Activated T-helper 1 cell treated with anti-CD3 and anti-CD28 coated beads, Interleukin-2, amount 50 U/mL, for 16 hours (primary cell): ENCODE data around the gene SLC10A2.
"Not testable (repeated sequence)": the region's sequence is repeated elsewhere in the genome, so short reads cannot be mapped to it uniquely, and the experiment has no call there.

Experiments used
- DNase-seq, 2 donors: peaks; one replicate each; pipeline ENCODE4 v3.0.0-alpha.2; 2020; ENCODE audit warnings: low read depth in 1 of 2, low spot score in 1 of 2

The SLC10A2 gene

GRCh38 chr13:103066079-103066780 is at the start of gene SLC10A2:
Gene SLC10A2 (minus strand): TSS chr13:103066417. CDS start chr13:103066249, 168 bp downstream.
- DNase-seq, result no peak

- no peak for DNase-seq
These were observed 41.4 kb upstream of the SLC10A2 start for GRCh38 chr13:103107580-103107979.

- no peak for DNase-seq
These were observed 38.1 kb upstream of the SLC10A2 start for GRCh38 chr13:103104340-103104739.

GRCh38 chr13:103103456-103103855 is 37.2 kb upstream of the SLC10A2 start:
- DNase-seq, result not testable (repeated sequence)

- DNase-seq, result no peak
These were observed 36.3 kb upstream of the SLC10A2 start for GRCh38 chr13:103102482-103102881.

GRCh38 chr13:103101901-103102300 is 35.7 kb upstream of the SLC10A2 start:
- no peak for DNase-seq

- no peak for DNase-seq
These were observed 35.3 kb upstream of the SLC10A2 start for GRCh38 chr13:103101500-103101899.

- no peak for DNase-seq
These were observed 34.6 kb upstream of the SLC10A2 start for GRCh38 chr13:103100830-103101229.

GRCh38 chr13:103099722-103100293 is 33.6 kb upstream of the SLC10A2 start:
- no peak for DNase-seq

- DNase-seq, result no peak
These were observed 32.3 kb upstream of the SLC10A2 start for GRCh38 chr13:103098535-103098934.

- no peak for DNase-seq
These were observed 31.2 kb upstream of the SLC10A2 start for GRCh38 chr13:103097366-103097928.

- not testable (repeated sequence) for DNase-seq
These were observed 27.4 kb upstream of the SLC10A2 start for GRCh38 chr13:103093649-103094048.

- DNase-seq, result no peak
These were observed 21.1 kb upstream of the SLC10A2 start for GRCh38 chr13:103087275-103087674.

- DNase-seq, result no peak
These were observed 15.2 kb upstream of the SLC10A2 start for GRCh38 chr13:103081435-103081834.

- no peak for DNase-seq
These were observed 11.9 kb upstream of the SLC10A2 start for GRCh38 chr13:103078158-103078557.

- DNase-seq, result no peak
These were observed 2.6 kb upstream of the SLC10A2 start for GRCh38 chr13:103068836-103069235.

GRCh38 chr13:103067751-103068555 is 1.7 kb upstream of the SLC10A2 start:
- no peak for DNase-seq

GRCh38 chr13:103066781-103067345 is 646 bp upstream of the SLC10A2 start:
- no peak for DNase-seq

- DNase-seq, result no peak
These were observed 2.8 kb downstream of the SLC10A2 start for GRCh38 chr13:103063376-103063775.

- DNase-seq, result no peak
These were observed 4.1 kb downstream of the SLC10A2 start for GRCh38 chr13:103062079-103062478.

GRCh38 chr13:103056008-103056407 is 10.2 kb downstream of the SLC10A2 start:
- no peak for DNase-seq
